ENCODE measurements around the gene TRIOBP.

Gene TRIOBP

GRCh38 chr22:37726241-37726887 lies 29.5 kb downstream of the TRIOBP start:
- peak; percentile 40 for DNase-seq (ENCODE audit: low read depth)

GRCh38 chr22:37728620-37729019 lies 31.8 kb downstream of the TRIOBP start:
- no peak for DNase-seq (ENCODE audit: low read depth)

DNA sequence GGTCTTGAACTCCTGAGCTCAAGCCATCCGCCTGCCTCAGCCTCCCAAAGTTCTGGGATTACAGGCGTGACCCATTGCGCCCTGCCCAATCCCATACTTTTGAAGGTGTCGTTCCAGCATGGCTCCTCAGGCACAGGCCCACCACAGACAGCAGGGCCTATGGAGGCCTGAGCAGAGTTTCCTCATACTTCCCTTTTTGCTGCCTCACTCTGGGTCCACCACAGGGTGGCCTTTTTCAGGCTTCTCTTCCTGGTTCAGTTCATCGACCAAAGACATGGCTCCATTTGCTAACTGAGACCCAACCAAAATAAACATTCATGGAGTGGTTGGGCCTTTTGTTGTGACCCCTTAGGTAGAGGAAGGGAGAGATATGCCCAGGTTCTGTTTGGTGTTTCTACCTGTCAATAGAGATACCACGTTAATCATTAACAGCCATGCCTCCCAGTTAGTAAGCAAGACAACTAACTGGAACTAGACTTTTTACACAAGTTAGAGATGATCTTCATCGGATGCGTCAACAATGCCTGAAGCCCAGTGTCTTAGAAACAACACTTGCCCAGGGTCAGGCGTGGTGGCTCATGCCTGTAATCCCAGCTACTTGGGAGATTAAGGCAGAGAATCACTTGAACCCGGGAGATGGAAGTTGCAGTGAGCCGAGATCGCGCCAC lies 35.1 kb downstream of the TRIOBP start:
- DNase-seq (ENCODE audit: low read depth), result no peak

GRCh38 chr22:37732699-37733607 lies 36.1 kb downstream of the TRIOBP start:
- no peak for DNase-seq (ENCODE audit: low read depth)

- no peak for DNase-seq (ENCODE audit: low read depth)
These were observed 37.0 kb downstream of the TRIOBP start for GRCh38 chr22:37733625-37734401.

DNA sequence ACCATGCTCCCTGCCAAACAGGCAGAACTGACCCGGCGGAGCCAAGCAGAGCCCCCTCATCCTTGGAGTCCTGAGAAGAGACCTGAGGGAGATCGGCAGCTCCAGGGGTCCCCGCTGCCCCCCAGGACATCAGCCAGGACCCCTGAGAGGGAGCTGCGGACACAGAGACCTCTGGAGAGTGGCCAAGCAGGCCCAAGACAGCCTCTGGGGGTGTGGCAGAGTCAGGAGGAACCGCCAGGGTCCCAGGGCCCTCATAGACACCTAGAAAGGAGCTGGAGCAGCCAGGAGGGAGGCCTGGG lies 37.5 kb downstream of the TRIOBP start:
- DNase-seq (ENCODE audit: low read depth), result no peak

- DNase-seq (ENCODE audit: low read depth), result no peak
These were observed 38.2 kb downstream of the TRIOBP start for GRCh38 chr22:37734964-37735451.

DNA sequence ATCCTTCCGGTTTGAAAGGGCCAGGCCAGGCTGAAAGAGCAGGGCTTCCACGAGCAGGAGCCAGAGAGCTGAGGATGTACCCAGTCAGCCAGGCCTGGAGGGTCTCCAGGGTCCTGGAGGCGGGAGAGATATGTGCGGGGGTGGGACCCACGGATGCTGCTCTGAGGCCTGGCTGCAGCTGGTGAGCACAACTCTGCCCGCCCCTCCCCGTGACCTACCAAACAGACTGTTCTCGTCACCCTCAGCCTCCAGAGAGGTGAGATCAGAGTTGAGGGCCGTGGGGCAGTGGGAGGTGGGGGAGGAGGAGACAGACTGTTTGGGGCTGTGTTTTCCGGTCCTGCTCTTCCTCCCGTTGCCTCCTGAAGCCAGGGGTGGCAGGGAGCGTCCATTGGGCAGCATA lies 42.2 kb downstream of the TRIOBP start:
- DNase-seq (ENCODE audit: low read depth), result peak; percentile 34

- DNase-seq (ENCODE audit: low read depth), result no peak
These were observed 42.8 kb downstream of the TRIOBP start for GRCh38 chr22:37739611-37740049.

DNA sequence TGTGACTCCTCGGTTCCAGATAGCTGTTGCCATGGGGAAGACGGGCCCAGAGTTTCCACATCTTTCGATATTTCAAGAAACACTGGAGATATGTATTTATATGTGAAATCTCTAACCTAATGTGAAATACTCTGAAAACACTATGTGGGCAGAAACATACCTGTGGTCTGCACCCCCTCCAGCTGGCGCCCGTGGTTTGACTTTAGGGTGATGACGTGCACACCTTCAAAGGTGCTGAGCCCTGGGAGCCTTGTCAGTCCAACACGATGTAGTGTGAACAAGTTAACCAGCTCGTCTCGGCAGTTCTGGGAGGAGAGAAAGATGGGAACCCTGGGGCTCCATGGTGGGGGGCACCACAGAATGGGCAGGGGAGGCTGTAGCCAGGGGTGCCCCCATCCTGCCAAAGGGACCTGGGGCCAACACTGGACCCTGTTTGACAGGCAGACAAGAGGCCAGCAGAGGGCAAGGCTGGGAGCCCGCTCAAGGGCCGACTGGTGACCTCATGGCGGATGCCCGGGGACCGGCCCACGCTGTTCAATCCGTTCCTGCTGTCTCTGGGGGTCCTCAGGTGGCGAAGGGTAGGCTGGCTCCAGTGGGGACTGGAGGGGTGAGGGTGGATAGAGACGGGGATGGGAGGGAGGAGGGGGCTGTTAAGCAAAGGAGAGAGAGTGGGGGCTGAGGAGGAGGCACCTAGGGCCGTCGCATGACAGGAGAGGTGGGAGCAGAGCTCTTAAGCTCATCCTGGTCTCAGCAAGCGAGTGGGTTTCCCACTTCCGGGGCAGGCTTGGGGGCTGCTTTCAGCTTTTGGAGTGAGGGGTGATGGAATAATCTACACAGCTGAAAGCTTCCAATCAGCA lies 43.8 kb downstream of the TRIOBP start:
- no peak for DNase-seq (ENCODE audit: low read depth)

DNA sequence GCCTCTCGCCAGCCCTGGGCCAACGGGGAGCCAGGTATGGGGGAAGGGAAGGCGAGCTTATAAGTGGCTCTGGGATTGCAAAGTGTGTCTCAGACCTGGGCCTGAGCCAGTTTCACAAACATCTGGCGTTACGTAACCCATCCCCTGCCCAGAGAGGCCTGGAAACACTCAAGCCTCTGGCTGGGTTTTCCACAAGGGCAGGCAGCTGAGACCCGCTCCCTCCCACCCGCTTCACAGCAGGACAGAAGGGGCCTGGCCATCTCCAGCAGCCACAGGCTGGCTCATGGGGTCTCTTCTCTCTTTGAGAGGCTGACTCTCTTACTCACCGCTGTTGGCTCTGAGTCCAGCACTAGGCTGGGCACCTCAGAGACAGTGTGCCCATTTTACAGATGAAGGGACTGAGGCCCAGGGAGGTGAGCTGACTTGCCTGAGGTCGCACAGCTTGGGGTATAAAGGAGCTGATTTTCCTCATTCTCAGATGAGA lies 44.5 kb downstream of the TRIOBP start:
- peak; percentile 85 for DNase-seq (ENCODE audit: low read depth)

GRCh38 chr22:37742376-37743171 lies 45.7 kb downstream of the TRIOBP start:
- DNase-seq (ENCODE audit: low read depth), result peak; percentile 83

GRCh38 chr22:37744589-37744988 lies 47.7 kb downstream of the TRIOBP start:
- no peak for DNase-seq (ENCODE audit: low read depth)

DNA sequence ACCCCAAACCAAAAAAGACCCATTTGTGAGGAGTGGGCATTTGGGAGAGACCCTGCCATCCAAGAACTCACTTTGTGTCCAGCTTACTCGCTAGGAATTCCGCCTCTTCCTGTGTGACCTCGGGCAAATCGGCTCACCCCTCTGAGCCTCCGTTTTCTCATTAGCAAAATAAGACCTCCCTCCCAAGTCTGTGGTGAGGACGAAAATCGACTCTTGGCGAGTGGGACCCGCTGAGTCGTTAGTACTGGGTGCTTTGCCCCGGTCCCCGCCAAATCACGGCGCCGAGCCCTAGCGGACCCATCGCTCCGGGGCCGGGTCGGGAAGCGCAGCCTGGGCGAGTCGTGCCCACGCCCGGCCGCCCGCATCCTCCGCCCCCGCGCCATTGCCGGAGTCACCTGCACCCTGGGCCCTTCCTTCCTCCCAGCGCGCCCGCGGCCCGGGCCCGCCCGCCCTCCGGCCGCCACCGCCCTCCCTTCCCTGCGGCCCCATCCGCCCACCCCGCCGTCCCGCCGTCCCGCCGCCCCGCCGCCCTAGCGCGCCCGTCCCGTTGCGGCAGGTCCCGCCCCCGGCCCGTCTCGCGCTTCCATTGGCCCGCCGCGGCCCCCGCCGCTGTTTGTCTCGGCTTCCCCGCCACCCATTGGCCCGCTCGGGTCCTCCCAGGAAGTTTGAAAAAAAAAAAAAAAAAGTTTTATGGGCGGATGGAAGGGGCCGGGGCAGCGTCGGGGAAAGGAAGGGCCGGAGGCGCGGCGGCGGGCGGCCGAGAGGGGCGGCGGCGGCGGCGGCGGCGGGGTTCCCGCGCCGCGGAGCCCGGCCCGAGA lies 48.9 kb downstream of the TRIOBP start:
- DNase-seq (ENCODE audit: low read depth), result peak; percentile 82

GRCh38 chr22:37746366-37747079 lies 49.7 kb downstream of the TRIOBP start:
- DNase-seq (ENCODE audit: low read depth), result no peak

- no peak for DNase-seq (ENCODE audit: low read depth)
These were observed 50.3 kb downstream of the TRIOBP start for GRCh38 chr22:37747080-37747714.

- no peak for DNase-seq (ENCODE audit: low read depth)
These were observed 50.9 kb downstream of the TRIOBP start for GRCh38 chr22:37747715-37748100.

DNA sequence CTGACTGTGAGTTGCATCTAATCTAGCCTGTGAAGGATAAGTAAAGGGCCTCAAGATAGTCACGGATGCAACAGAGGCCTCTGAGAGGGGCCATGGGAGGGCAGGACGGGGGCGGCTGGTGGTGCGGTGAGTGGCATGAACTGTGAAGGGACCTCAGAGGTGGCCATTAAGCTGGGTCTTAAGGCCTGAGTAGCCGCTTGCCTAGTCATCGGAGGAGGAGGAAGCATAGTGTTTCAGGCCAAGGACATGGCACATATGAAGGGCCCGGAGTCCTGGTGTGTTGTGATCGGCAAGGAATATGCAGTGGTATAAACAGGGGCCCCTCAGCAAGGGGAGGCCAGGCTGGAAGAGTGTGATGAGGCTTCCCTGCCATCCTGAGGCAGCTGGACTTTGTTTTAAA lies 51.8 kb downstream of the TRIOBP start:
- DNase-seq (ENCODE audit: low read depth), result no peak
